ENCODE results near the gene TCF19. TPM values are rescaled to one million over a fixed set of nuclear protein-coding genes. Genes with fewer than 3 reads are reported as not detected.

The TCF19 gene
- 19.0 and 26.0 TPM in 2 replicates for total RNA-seq (2021)
- Bru-seq, nascent RNA, result percentile 62 among the genes with signal in this experiment
- BruChase-seq, experiment 1, labeled RNA remaining after a 2-hour chase, result percentile 61 among the genes with signal in this experiment
- BruChase-seq, experiment 2, labeled RNA remaining after a 6-hour chase, result percentile 90 among the genes with signal in this experiment
- long read RNA-seq, transcript TCF19-201 (4 exons, 3,039 nt), result minor isoform, 6 of 70 reads
- long read RNA-seq, transcript TCF19-202 (4 exons, 3,290 nt), result major isoform, 16 of 70 reads
- long read RNA-seq, partial matches to known transcripts, result 32 of 70 reads
- long read RNA-seq, other reads (novel, unspliced or antisense), result 16 of 70 reads

GRCh38 chr6:31158140-31158862, at the start of gene TCF19:
TCF19 (plus strand) TSS chr6:31158589; CDS start chr6:31159470, 881 bp downstream.
- intact Hi-C loops (cut with micrococcal nuclease; ENCODE audit: unreplicated experiment), result loop anchor here (1.0 to 2.0 kb wide), 2 partner anchors 11 to 34 kb away; no protein-coding TSS in a partner anchor
- POLR2A ChIA-PET (ENCODE audit: unreplicated experiment), result interaction anchor here (0.5 to 0.9 kb wide), 5 partner anchors 11 to 945 kb away, joined by 3 to 11 read pairs (median 4); partner anchors contain the start of gene TRIM26
- no peaks in the 10 kb centered on the region for H3K36me3 ChIP-seq (ENCODE audit: low read depth)

GRCh38 chr6:31110825-31111582, 47.4 kb upstream of the TCF19 start:
- ChIA-PET CTCF (interaction anchor here (0.6 kb wide), 2 partner anchors 14 to 27 kb away, joined by 3 to 11 read pairs; no protein-coding TSS in a partner anchor), POLR2A (ENCODE audit: unreplicated experiment) (interaction anchor here (0.6 kb wide), 2 partner anchors 204 to 520 kb away, joined by 4 to 6 read pairs; no protein-coding TSS in a partner anchor)
- peaks cover 11% of the 10 kb centered on the region for H3F3A ChIP-seq (ENCODE audit: insufficient read depth, low read depth)
- no TSS peak for BruUV-seq (replicated peaks)
- no peaks in the 10 kb centered on the region for H3K9me2 ChIP-seq (ENCODE audit: insufficient read depth)
- no peak for TF ChIP-seq EZH2 (IDR thresholded peaks at IDR 0.05; ENCODE audit: low read depth)
- TF ChIP-seq CTCF (conservative IDR thresholded peaks at IDR 0.05), result no peak
- DNase-seq, result no peak
- H3K9me3 ChIP-seq (ENCODE audit: insufficient read depth, low read depth), result no peaks in the 10 kb centered on the region
- no peak overlapping the region for H3K27ac ChIP-seq
- H3K4me2 ChIP-seq, result no peak overlapping the region
- peaks cover 2% of the 10 kb centered on the region for H3K79me2 ChIP-seq (ENCODE audit: low read depth)
- H4K20me1 ChIP-seq (ENCODE audit: insufficient read depth), result no peaks in the 10 kb centered on the region
- H3K36me3 ChIP-seq (ENCODE audit: low read depth), result no peaks in the 10 kb centered on the region
- H3K4me1 ChIP-seq (replicated peaks; ENCODE audit: insufficient read depth), result peaks cover 41% of the 10 kb centered on the region
- intact Hi-C loops (cut with micrococcal nuclease; ENCODE audit: unreplicated experiment), result no loop called here
- no peak overlapping the region for H3K4me3 ChIP-seq
- H2AFZ ChIP-seq, result no peak overlapping the region
- H3K27me3 ChIP-seq (ENCODE audit: insufficient read depth, low read depth), result no peaks in the 10 kb centered on the region

More at GRCh38 chr6:31158140-31158862, at the start of gene TCF19:
- peak; percentile 96 to 100 for DNase-seq
- peak within 1 kb of the TSS; percentile 89 for H3K4me3 ChIP-seq
- H3K4me1 ChIP-seq (replicated peaks; ENCODE audit: insufficient read depth), result peaks cover 16% of the 10 kb centered on the region
- no peaks in the 10 kb centered on the region for H3K79me2 ChIP-seq (ENCODE audit: low read depth)
- no peaks in the 10 kb centered on the region for H3K27me3 ChIP-seq (ENCODE audit: insufficient read depth, low read depth)
- no peak within 1 kb of the TSS for H3K27ac ChIP-seq
- TF ChIP-seq EZH2 (IDR thresholded peaks at IDR 0.05; ENCODE audit: low read depth) (no peak), CTCF (conservative IDR thresholded peaks at IDR 0.05) (no peak)
- no peaks in the 10 kb centered on the region for H3F3A ChIP-seq (ENCODE audit: insufficient read depth, low read depth)
- no peaks in the 10 kb centered on the region; the same call in 1 of the 2 replicates for H4K20me1 ChIP-seq (ENCODE audit: insufficient read depth)
- peak within 1 kb of the TSS; percentile 96 for H2AFZ ChIP-seq
- H3K4me2 ChIP-seq, result peak within 1 kb of the TSS; percentile 94
- no peaks in the 10 kb centered on the region for H3K9me3 ChIP-seq (ENCODE audit: insufficient read depth, low read depth)
- CTCF ChIA-PET, result interaction anchor here (0.6 to 1.2 kb wide), 5 partner anchors 15 to 208 kb away, joined by 3 to 4 read pairs (median 3); no protein-coding TSS in a partner anchor
- no TSS peak for BruUV-seq (replicated peaks)
- H3K9me2 ChIP-seq (ENCODE audit: insufficient read depth), result no peaks in the 10 kb centered on the region

DNA sequence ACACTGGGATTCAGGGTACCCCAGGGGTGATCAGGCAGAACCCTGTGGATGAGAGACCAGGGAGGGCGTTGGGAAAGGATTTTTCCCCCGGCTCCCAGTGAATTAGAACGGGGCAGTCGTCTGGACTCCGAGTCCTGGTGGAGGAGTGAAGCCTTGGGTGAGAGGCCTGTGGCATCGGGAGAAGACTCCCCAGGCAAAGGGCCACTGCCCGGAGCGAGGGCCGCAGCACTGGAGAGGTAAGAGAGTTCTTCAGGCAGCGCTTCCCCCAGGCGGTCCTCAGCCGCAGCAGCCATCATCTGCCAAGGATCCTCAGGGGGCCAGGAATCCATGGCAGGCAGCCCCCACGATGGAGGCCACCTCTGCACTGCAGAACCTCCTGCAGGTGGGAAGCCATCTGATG, 46.7 kb upstream of the TCF19 start:
- Histone ChIP-seq H3K4me3 (no peak overlapping the region), H3K9me2 (ENCODE audit: insufficient read depth) (no peaks in the 10 kb centered on the region), H3K9me3 (ENCODE audit: insufficient read depth, low read depth) (no peaks in the 10 kb centered on the region), H3K4me1 (replicated peaks; ENCODE audit: insufficient read depth) (peaks cover 43% of the 10 kb centered on the region), H3K79me2 (ENCODE audit: low read depth) (peaks cover 9% of the 10 kb centered on the region), H4K20me1 (ENCODE audit: insufficient read depth) (no peaks in the 10 kb centered on the region), H3K27ac (no peak overlapping the region), H2AFZ (no peak overlapping the region), H3K4me2 (0 out of 2 replicates have a peak overlapping the region, but pooled peaks have one; percentile 40), H3K27me3 (ENCODE audit: insufficient read depth, low read depth) (no peaks in the 10 kb centered on the region), H3F3A (ENCODE audit: insufficient read depth, low read depth) (peaks cover 11% of the 10 kb centered on the region), H3K36me3 (ENCODE audit: low read depth) (no peaks in the 10 kb centered on the region)
- CTCF ChIA-PET, result no interaction called here
- intact Hi-C loops (cut with micrococcal nuclease; ENCODE audit: unreplicated experiment), result no loop called here
- no peak for DNase-seq
- POLR2A ChIA-PET (ENCODE audit: unreplicated experiment), result no interaction called here
- BruUV-seq (replicated peaks), result no TSS peak
- no peak for TF ChIP-seq CTCF (conservative IDR thresholded peaks at IDR 0.05)
- no peak for TF ChIP-seq EZH2 (IDR thresholded peaks at IDR 0.05; ENCODE audit: low read depth)

Measured in PC-9 (cell line).